Measurements from ENCODE around the gene PDGFA. TPM values are rescaled to one million over a fixed set of nuclear protein-coding genes. Genes with fewer than 3 reads are reported as not detected.

The PDGFA gene
- total and polyA plus RNA-seq, 4 donors = 21.8 to 40.6 (median 25.6) TPM

- no peak overlapping the region for H3K9ac ChIP-seq (ENCODE audit: insufficient read depth in 1 of 2, low read length in 2 of 2)
- H3K27me3 ChIP-seq (ENCODE audit: control insufficient read depth in 3 of 3, insufficient read depth in 3 of 3, low read length in 2 of 3) = peaks cover 0 to 8% (median 0%) of the 10 kb centered on the region in 3 donors
- H3K36me3 ChIP-seq (ENCODE audit: control insufficient read depth in 4 of 4, insufficient read depth in 4 of 4, low read length in 4 of 4) = peaks cover 0 to 36% (median 0%) of the 10 kb centered on the region in 4 donors
- H3K4me3 ChIP-seq = no peak overlapping the region
- 78 to 83% methylated on average over 19 of the region's 19 CpGs for WGBS, 2 donors
- TF ChIP-seq, protein P1, sequence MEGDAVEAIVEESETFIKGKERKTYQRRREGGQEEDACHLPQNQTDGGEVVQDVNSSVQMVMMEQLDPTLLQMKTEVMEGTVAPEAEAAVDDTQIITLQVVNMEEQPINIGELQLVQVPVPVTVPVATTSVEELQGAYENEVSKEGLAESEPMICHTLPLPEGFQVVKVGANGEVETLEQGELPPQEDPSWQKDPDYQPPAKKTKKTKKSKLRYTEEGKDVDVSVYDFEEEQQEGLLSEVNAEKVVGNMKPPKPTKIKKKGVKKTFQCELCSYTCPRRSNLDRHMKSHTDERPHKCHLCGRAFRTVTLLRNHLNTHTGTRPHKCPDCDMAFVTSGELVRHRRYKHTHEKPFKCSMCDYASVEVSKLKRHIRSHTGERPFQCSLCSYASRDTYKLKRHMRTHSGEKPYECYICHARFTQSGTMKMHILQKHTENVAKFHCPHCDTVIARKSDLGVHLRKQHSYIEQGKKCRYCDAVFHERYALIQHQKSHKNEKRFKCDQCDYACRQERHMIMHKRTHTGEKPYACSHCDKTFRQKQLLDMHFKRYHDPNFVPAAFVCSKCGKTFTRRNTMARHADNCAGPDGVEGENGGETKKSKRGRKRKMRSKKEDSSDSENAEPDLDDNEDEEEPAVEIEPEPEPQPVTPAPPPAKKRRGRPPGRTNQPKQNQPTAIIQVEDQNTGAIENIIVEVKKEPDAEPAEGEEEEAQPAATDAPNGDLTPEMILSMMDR (IDR thresholded peaks at IDR 0.05; ENCODE audit: control extremely low read depth, extremely low read depth) = no peak
- no peak for ATAC-seq (ENCODE audit: insufficient read depth, low FRiP score)
- peaks cover 10 to 27% (median 13%) of the 10 kb centered on the region in 5 donors for H3K4me1 ChIP-seq (ENCODE audit: control insufficient read depth in 5 of 5, insufficient read depth in 5 of 5, low read length in 5 of 5)
- H3K27ac ChIP-seq (ENCODE audit: low read depth in 1 of 2, low read length in 1 of 2) = peak overlapping the region in 1 of 2 donors; percentile 5
- DNase-seq = no peak
- H3K9me3 ChIP-seq (ENCODE audit: control insufficient read depth in 4 of 4, insufficient read depth in 3 of 4, low read length in 3 of 4) = no peaks in the 10 kb centered on the region
Observed at GRCh38 chr7:512146-512510, 7.5 kb downstream of the PDGFA start.

DNA sequence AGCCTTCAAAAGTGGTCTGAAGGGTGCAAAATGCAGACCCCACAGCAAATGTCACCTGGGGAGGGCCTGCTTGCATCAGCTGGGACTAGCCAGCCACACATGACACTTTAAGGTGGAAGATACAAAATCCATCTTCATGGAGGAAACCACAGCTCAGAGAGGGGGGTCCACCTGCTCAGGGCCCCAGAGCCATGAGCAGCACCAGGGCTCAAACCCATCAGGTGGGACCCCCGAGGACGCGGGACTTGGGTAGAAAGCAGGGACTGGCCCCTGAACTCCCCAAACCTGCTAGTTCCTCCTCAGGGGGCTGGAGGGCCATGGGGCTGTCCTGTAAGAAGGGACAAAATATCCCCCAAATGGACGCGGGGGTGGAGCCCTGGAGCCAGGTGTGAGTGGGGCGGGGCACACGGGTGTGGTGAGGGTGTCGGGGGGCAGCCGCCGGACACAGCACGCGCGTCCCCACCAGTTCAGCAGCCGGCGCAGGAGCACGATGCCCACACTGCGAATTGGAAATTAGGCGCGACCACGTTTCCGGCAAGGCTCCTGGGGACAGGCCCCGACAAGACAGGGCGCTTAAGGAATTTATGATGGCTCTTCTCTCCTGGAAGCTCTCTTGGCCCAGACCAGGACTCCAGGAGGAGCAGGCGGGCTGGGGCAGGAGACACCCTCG lies 8.0 kb downstream of the PDGFA start:
- Histone ChIP-seq H3K27ac (ENCODE audit: low read depth in 1 of 2, low read length in 1 of 2) (peak overlapping the region in 1 of 2 donors; percentile 5), H3K36me3 (ENCODE audit: control insufficient read depth in 4 of 4, insufficient read depth in 4 of 4, low read length in 4 of 4) (peaks cover 0 to 39% (median 0%) of the 10 kb centered on the region in 4 donors), H3K27me3 (ENCODE audit: control insufficient read depth in 3 of 3, insufficient read depth in 3 of 3, low read length in 2 of 3) (peaks cover 0 to 8% (median 0%) of the 10 kb centered on the region in 3 donors), H3K4me3 (no peak overlapping the region), H3K9ac (ENCODE audit: insufficient read depth in 1 of 2, low read length in 2 of 2) (no peak overlapping the region), H3K9me3 (ENCODE audit: control insufficient read depth in 4 of 4, insufficient read depth in 3 of 4, low read length in 3 of 4) (no peaks in the 10 kb centered on the region), H3K4me1 (ENCODE audit: control insufficient read depth in 5 of 5, insufficient read depth in 5 of 5, low read length in 5 of 5) (peaks cover 10 to 25% (median 13%) of the 10 kb centered on the region in 5 donors)
- TF ChIP-seq, protein P1 (IDR thresholded peaks at IDR 0.05; ENCODE audit: control extremely low read depth, extremely low read depth) = no peak
- DNase-seq = no peak
- no peak for ATAC-seq (ENCODE audit: insufficient read depth, low FRiP score)
- WGBS, 2 donors = 90 to 93% methylated on average over 25 of the region's 25 CpGs

DNA sequence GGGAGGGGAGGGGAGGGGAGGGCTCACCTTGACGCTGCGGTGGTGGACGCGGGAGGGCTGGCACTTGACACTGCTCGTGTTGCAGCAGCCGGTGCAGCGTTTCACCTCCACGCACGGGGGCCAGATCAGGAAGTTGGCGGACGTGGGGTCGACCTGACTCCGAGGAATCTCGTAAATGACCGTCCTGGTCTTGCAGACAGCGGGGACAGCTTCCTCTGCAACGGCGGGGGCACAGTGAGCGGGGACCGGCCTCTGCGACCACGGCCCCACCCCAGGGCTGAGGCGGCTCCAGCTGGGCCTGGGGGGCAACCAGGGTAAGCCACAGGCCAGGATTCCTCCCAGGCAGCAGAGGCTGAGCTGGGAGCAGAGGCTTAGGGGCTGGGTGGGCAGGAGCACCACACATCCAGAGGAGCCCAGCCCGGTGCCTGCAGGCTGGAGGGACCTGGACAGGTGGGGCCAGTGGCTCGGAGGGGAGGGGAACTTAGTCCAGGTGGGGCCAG lies 8.8 kb downstream of the PDGFA start:
- H3K27me3 ChIP-seq (ENCODE audit: control insufficient read depth in 3 of 3, insufficient read depth in 3 of 3, low read length in 2 of 3) = peaks cover 0 to 8% (median 0%) of the 10 kb centered on the region in 3 donors
- H3K4me3 ChIP-seq = no peak overlapping the region
- TF ChIP-seq, protein P1 (IDR thresholded peaks at IDR 0.05; ENCODE audit: control extremely low read depth, extremely low read depth) = no peak
- H3K27ac ChIP-seq (ENCODE audit: low read depth in 1 of 2, low read length in 1 of 2) = no peak overlapping the region
- DNase-seq (no peak), ATAC-seq (ENCODE audit: insufficient read depth, low FRiP score) (no peak)
- no peak overlapping the region for H3K9ac ChIP-seq (ENCODE audit: insufficient read depth in 1 of 2, low read length in 2 of 2)
- peaks cover 7 to 24% (median 11%) of the 10 kb centered on the region in 5 donors for H3K4me1 ChIP-seq (ENCODE audit: control insufficient read depth in 5 of 5, insufficient read depth in 5 of 5, low read length in 5 of 5)
- no peaks in the 10 kb centered on the region for H3K9me3 ChIP-seq (ENCODE audit: control insufficient read depth in 4 of 4, insufficient read depth in 3 of 4, low read length in 3 of 4)
- 86 to 91% methylated on average over 25 of the region's 25 CpGs for WGBS, 2 donors
- H3K36me3 ChIP-seq (ENCODE audit: control insufficient read depth in 4 of 4, insufficient read depth in 4 of 4, low read length in 4 of 4) = peaks cover 0 to 40% (median 0%) of the 10 kb centered on the region in 4 donors
